NT2/D1 (cell line): ENCODE data around the gene DPYSL5.

Experiments
- SUZ12 ChIP-seq: IDR thresholded peaks from 2 replicates; pipeline ENCODE4 v1.6.1; 2011; ENCODE audit not compliant: insufficient read length, insufficient read depth; ENCODE audit errors: extremely low read depth
- YY1 ChIP-seq: IDR thresholded peaks from 2 replicates; pipeline ENCODE4 v1.6.1; 2011; ENCODE audit not compliant: insufficient read length, insufficient read depth

DNA sequence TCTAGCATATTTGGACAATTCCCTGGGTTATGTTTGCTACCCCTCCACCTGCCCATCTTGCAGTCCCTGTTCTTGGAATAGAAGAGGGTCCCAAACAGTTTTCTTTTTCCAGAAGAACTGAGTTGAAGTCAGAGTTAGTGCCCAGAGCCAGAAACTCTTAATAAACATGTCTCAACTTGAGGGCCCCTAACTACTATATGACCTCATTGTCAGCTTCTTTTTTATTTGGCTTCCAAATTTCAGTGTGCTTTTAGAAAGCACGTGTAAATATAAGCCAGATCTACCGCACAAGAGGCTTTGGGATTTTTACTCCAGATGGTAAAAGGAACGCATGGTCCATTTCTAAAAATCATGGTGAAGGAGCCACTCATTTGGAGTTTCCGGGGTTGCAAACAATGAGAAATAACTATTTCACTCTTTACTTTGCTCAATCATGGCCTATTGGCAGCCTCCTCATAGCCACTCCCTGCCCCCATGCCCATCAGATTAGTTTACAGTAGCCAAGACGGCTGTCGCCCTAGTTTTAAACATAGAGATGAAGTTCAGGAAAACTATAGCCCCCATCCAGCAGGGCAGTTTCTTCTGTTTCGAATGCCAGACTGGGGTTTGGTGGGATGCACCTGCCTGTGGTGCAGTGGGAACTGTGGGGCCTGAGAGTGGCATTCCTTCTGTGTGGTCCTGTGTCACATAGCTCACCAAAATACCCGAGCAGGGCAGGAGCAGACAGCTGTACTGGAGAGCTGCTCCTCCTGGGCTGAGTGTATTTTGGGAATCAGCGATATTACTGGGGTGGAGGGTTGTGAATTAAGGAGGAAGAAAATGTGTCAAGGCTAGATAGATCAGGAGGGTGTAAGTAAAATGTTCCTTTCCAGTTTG is 124.2 kb downstream of the DPYSL5 start:
- TF ChIP-seq SUZ12 (no peak), YY1 (no peak)
